Endothelial cell (in vitro differentiated cells): ENCODE data around the gene LRPPRC. TPM values are rescaled to one million over a fixed set of nuclear protein-coding genes. Genes with fewer than 3 reads are reported as not detected.

Experiments used
- DNase-seq: peaks from one replicate; pipeline ENCODE4 v3.0.0; 2021; ENCODE audit warnings: low spot score
- H3K27ac Mint-ChIP-seq: one replicate; pipeline ENCODE4 v1.8.0; 2021; ENCODE audit warnings: mixed read lengths, inconsistent platforms; ENCODE audit not compliant: unreplicated experiment
- H3K27me3 Mint-ChIP-seq: one replicate; pipeline ENCODE4 v1.8.0; 2021; ENCODE audit warnings: mild to moderate bottlenecking, moderate library complexity, mixed read lengths, inconsistent platforms; ENCODE audit not compliant: unreplicated experiment
- H3K36me3 Mint-ChIP-seq: one replicate; pipeline ENCODE4 v1.8.0; 2021; ENCODE audit warnings: mild to moderate bottlenecking, low read depth, mixed read lengths, inconsistent platforms; ENCODE audit not compliant: unreplicated experiment
- H3K4me1 Mint-ChIP-seq: one replicate; pipeline ENCODE4 v1.8.0; 2021; ENCODE audit warnings: mild to moderate bottlenecking, mixed read lengths, inconsistent platforms; ENCODE audit not compliant: unreplicated experiment
- H3K4me3 Mint-ChIP-seq: one replicate; pipeline ENCODE4 v1.8.0; 2021; ENCODE audit warnings: mild to moderate bottlenecking, mixed read lengths, inconsistent platforms; ENCODE audit not compliant: unreplicated experiment
- H3K9me3 Mint-ChIP-seq: one replicate; pipeline ENCODE4 v1.8.0; 2021; ENCODE audit warnings: mixed read lengths, inconsistent platforms; ENCODE audit not compliant: unreplicated experiment
- total RNA-seq: library from RNA; stranded (reverse); fragmentation: NEBNext Ultra II Directional; extraction: Animal tissue kit (Norgen Biotek cat#: 25700); gene quantifications from one replicate; pipeline ENCODE4 v1.2.1, GENCODE V29; 2021; ENCODE audit not compliant: unreplicated experiment
- TF ChIP-seq, protein P1 (sequence below): fragments of 200-600 bp; sonication (generic); IDR thresholded peaks from one replicate; pipeline ENCODE4 v1.5.0; 2021; ENCODE audit warnings: antibody characterized with exemption; ENCODE audit not compliant: unreplicated experiment

Gene LRPPRC
- total RNA-seq, 1 donor from 2014 or later, result 85.8 TPM

- H3K27me3 Mint-ChIP-seq, result peaks cover 5% of the 10 kb centered on the region
- H3K27ac Mint-ChIP-seq, result no peak overlapping the region
- H3K4me1 Mint-ChIP-seq, result no peaks in the 10 kb centered on the region
- no peak overlapping the region for H3K4me3 Mint-ChIP-seq
- H3K9me3 Mint-ChIP-seq, result no peaks in the 10 kb centered on the region
- H3K36me3 Mint-ChIP-seq, result no peaks in the 10 kb centered on the region
- DNase-seq, result no peak
- TF ChIP-seq, protein P1, sequence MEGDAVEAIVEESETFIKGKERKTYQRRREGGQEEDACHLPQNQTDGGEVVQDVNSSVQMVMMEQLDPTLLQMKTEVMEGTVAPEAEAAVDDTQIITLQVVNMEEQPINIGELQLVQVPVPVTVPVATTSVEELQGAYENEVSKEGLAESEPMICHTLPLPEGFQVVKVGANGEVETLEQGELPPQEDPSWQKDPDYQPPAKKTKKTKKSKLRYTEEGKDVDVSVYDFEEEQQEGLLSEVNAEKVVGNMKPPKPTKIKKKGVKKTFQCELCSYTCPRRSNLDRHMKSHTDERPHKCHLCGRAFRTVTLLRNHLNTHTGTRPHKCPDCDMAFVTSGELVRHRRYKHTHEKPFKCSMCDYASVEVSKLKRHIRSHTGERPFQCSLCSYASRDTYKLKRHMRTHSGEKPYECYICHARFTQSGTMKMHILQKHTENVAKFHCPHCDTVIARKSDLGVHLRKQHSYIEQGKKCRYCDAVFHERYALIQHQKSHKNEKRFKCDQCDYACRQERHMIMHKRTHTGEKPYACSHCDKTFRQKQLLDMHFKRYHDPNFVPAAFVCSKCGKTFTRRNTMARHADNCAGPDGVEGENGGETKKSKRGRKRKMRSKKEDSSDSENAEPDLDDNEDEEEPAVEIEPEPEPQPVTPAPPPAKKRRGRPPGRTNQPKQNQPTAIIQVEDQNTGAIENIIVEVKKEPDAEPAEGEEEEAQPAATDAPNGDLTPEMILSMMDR, result no peak
Measured at GRCh38 chr2:43848214-43848613, 147.6 kb downstream of the LRPPRC start.

- no peak for DNase-seq
- TF ChIP-seq, protein P1, result no peak
- Mint-ChIP-seq H3K36me3 (no peaks in the 10 kb centered on the region), H3K27me3 (peaks cover 5% of the 10 kb centered on the region), H3K9me3 (no peaks in the 10 kb centered on the region), H3K27ac (no peak overlapping the region), H3K4me3 (no peak overlapping the region), H3K4me1 (no peaks in the 10 kb centered on the region)
Measured at GRCh38 chr2:43846140-43846793, 149.5 kb downstream of the LRPPRC start.

- H3K27me3 Mint-ChIP-seq, result peaks cover 4% of the 10 kb centered on the region
- no peak overlapping the region for H3K4me3 Mint-ChIP-seq
- peaks cover 6% of the 10 kb centered on the region for H3K4me1 Mint-ChIP-seq
- no peaks in the 10 kb centered on the region for H3K9me3 Mint-ChIP-seq
- no peak for DNase-seq
- no peaks in the 10 kb centered on the region for H3K36me3 Mint-ChIP-seq
- TF ChIP-seq, protein P1, result no peak
- H3K27ac Mint-ChIP-seq, result no peak overlapping the region
Measured at GRCh38 chr2:43845181-43845580, 150.6 kb downstream of the LRPPRC start.

- Mint-ChIP-seq H3K27ac (no peak overlapping the region), H3K4me3 (no peak overlapping the region), H3K36me3 (no peaks in the 10 kb centered on the region), H3K9me3 (no peaks in the 10 kb centered on the region), H3K4me1 (peaks cover 12% of the 10 kb centered on the region), H3K27me3 (peaks cover 3% of the 10 kb centered on the region)
- TF ChIP-seq, protein P1, result no peak
- DNase-seq, result no peak
Measured at GRCh38 chr2:43842866-43843226, 152.9 kb downstream of the LRPPRC start.

DNA sequence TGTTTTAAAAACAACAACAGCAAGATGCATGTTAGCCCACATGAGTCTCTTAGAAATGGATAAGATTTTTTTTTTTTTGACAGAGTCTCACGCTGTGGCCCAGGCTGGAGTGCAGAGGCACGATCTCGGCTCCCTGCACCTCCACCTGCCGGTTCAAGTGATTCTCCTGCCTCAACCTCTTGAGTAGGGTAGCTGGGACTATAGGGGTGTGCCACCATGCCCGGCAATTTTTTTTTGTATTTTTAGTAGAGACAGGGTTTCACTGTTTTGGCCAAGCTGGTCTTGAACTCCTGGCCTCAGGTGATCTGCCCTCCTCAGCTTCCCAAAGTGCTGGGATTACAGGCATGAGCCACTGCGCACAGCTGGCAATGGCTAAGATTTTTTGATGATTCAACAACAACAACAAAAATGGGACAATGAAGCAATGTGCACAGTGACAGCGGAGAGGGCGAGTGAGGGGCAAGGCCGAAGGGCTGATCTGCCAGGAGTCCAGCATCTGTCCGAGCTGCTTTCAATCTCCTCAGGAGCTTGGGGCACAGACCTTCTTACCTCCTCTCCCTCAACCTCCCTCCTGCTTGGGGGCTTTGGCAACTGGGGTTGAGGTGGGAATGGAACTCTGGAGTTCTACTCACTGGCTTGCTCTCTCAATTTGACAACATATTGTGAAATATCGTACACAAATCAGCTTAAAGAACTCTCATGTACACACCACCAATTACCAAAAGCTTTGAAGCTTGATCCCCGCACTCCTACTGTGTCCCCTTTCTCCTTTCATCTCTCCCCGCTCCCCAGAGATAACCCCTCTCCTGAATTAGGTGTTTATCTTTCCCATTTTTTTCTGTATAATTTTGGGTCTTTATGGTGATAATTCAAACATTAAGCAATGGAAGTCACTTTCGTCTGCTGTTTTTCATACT lies 153.6 kb downstream of the LRPPRC start:
- peaks cover 3% of the 10 kb centered on the region for H3K27me3 Mint-ChIP-seq
- H3K4me3 Mint-ChIP-seq, result no peak overlapping the region
- no peak for DNase-seq
- TF ChIP-seq, protein P1, result no peak
- H3K9me3 Mint-ChIP-seq, result no peaks in the 10 kb centered on the region
- peaks cover 12% of the 10 kb centered on the region for H3K4me1 Mint-ChIP-seq
- no peak overlapping the region for H3K27ac Mint-ChIP-seq
- no peaks in the 10 kb centered on the region for H3K36me3 Mint-ChIP-seq
